ENCODE measurements around the gene ZNF330. TPM values are rescaled to one million over a fixed set of nuclear protein-coding genes. Genes with fewer than 3 reads are reported as not detected.

The ZNF330 gene
- polyA plus RNA-seq, 2 of the 4 experiments (the other 2 are of a cell fraction): 34.9 to 45.0 TPM

DNA sequence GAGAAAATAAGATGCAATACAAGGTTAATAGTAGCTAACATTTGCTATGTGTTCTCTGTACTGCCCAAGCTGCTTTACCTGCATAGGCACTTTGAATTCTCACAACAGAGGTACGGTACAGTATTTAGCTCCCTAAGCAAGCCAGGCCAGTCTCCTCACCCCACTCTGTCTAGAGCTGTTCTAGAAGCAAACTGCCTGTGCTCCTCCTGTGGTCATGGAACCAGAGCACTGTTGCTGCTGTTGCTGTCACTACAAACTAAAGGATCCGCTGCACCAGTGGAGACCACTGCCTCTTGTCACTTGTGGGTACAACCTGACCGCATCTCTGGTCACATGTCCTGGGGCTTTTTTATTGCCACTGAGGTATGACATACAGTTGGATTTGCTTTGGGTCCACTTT, 19.6 kb downstream of the ZNF330 start:
- H3K4me3 ChIP-seq: no peak overlapping the region
- CTCF ChIA-PET: no interaction called here
- 93% methylated on average over 1 of the region's 3 CpGs for WGBS (ENCODE audit: missing lambda C conversion rate)
- TF ChIP-seq EP300 (IDR thresholded peaks at IDR 0.05) (no peak), HOXB5 (CRISPR knock-in tag; IDR thresholded peaks at IDR 0.05) (no peak), CHD2 (IDR thresholded peaks at IDR 0.05; ENCODE audit: low read length, partially characterized antibody) (no peak), RARB (CRISPR knock-in tag; IDR thresholded peaks at IDR 0.05) (no peak), RNF2 (IDR thresholded peaks at IDR 0.05; ENCODE audit: borderline replicate concordance, low read depth) (no peak)
- TF ChIP-seq, protein P1, sequence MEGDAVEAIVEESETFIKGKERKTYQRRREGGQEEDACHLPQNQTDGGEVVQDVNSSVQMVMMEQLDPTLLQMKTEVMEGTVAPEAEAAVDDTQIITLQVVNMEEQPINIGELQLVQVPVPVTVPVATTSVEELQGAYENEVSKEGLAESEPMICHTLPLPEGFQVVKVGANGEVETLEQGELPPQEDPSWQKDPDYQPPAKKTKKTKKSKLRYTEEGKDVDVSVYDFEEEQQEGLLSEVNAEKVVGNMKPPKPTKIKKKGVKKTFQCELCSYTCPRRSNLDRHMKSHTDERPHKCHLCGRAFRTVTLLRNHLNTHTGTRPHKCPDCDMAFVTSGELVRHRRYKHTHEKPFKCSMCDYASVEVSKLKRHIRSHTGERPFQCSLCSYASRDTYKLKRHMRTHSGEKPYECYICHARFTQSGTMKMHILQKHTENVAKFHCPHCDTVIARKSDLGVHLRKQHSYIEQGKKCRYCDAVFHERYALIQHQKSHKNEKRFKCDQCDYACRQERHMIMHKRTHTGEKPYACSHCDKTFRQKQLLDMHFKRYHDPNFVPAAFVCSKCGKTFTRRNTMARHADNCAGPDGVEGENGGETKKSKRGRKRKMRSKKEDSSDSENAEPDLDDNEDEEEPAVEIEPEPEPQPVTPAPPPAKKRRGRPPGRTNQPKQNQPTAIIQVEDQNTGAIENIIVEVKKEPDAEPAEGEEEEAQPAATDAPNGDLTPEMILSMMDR (IDR thresholded peaks at IDR 0.05): no peak
- TF ChIP-seq, protein P2, sequence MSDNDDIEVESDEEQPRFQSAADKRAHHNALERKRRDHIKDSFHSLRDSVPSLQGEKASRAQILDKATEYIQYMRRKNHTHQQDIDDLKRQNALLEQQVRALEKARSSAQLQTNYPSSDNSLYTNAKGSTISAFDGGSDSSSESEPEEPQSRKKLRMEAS (IDR thresholded peaks at IDR 0.05): no peak
- TF ChIP-seq, protein P3, sequence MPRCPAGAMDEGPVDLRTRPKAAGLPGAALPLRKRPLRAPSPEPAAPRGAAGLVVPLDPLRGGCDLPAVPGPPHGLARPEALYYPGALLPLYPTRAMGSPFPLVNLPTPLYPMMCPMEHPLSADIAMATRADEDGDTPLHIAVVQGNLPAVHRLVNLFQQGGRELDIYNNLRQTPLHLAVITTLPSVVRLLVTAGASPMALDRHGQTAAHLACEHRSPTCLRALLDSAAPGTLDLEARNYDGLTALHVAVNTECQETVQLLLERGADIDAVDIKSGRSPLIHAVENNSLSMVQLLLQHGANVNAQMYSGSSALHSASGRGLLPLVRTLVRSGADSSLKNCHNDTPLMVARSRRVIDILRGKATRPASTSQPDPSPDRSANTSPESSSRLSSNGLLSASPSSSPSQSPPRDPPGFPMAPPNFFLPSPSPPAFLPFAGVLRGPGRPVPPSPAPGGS (IDR thresholded peaks at IDR 0.05): no peak
- H3K9me3 ChIP-seq: no peaks in the 10 kb centered on the region
- POLR2A ChIA-PET: no interaction called here
- no peak overlapping the region for H3K27ac ChIP-seq
- H3K4me2 ChIP-seq: no peak overlapping the region
- FAIRE-seq: no peak
- no peak for ATAC-seq
- H3K4me1 ChIP-seq: no peaks in the 10 kb centered on the region
- DNase-seq (ENCODE audit: low read depth in 1 of 2, low spot score in 1 of 2): no peak

DNA sequence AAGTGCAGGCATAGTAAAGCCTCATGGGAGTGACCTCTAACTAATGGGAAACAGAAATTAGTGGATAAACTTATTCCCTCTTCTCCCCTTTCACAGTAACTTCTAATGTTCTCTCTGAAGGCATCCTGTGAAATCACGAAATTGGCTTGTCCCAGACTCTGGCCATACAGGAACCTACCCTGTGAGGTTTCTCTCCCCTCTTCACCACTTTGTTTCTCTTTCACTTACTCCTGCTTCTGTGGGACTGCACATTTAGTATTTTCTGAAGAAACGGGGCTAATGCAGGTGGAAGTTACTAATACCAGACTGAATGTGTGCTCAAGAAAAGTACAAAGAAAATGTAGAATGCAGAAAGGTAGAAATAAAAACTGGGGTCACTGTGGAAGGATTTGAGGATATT, 20.0 kb downstream of the ZNF330 start:
- no peaks in the 10 kb centered on the region for H3K9me3 ChIP-seq
- no peak overlapping the region for H3K4me3 ChIP-seq
- no peaks in the 10 kb centered on the region for H3K4me1 ChIP-seq
- ChIA-PET CTCF (no interaction called here), POLR2A (no interaction called here)
- DNase-seq (ENCODE audit: low read depth in 1 of 2, low spot score in 1 of 2): no peak
- H3K27ac ChIP-seq: no peak overlapping the region
- no peak for FAIRE-seq
- no peak overlapping the region for H3K4me2 ChIP-seq
- no peak for TF ChIP-seq CHD4 (IDR thresholded peaks at IDR 0.05; ENCODE audit: borderline replicate concordance)
- no peak for TF ChIP-seq HOXB13 (CRISPR knock-in tag; IDR thresholded peaks at IDR 0.05; ENCODE audit: low read depth)
- TF ChIP-seq, protein P4, sequence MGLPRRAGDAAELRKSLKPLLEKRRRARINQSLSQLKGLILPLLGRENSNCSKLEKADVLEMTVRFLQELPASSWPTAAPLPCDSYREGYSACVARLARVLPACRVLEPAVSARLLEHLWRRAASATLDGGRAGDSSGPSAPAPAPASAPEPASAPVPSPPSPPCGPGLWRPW (IDR thresholded peaks at IDR 0.05): no peak
- no peak for TF ChIP-seq HEYL (CRISPR knock-in tag; IDR thresholded peaks at IDR 0.05)
- no peak for TF ChIP-seq HOXA7 (CRISPR knock-in tag; IDR thresholded peaks at IDR 0.05)
- no peak for TF ChIP-seq FOSL2 (IDR thresholded peaks at IDR 0.05)
- no peak for TF ChIP-seq FOSL2 (CRISPR knock-in tag; IDR thresholded peaks at IDR 0.05)
- TF ChIP-seq EP300 (IDR thresholded peaks at IDR 0.05): no peak
- no peak for TF ChIP-seq ZC3H11A (IDR thresholded peaks at IDR 0.05)
- no peak for TF ChIP-seq GATA3 (IDR thresholded peaks at IDR 0.05; ENCODE audit: borderline replicate concordance)
- TF ChIP-seq MAZ (IDR thresholded peaks at IDR 0.05; ENCODE audit: borderline replicate concordance, low read depth, low read length): no peak
- no peak for TF ChIP-seq CEBPB (IDR thresholded peaks at IDR 0.05)
- TF ChIP-seq POLR2AphosphoS2 (conservative IDR thresholded peaks at IDR 0.05; ENCODE audit: low read length): no peak
- no peak for TF ChIP-seq PHF8 (IDR thresholded peaks at IDR 0.05; ENCODE audit: borderline replicate concordance, low read depth)
- TF ChIP-seq, protein P5, sequence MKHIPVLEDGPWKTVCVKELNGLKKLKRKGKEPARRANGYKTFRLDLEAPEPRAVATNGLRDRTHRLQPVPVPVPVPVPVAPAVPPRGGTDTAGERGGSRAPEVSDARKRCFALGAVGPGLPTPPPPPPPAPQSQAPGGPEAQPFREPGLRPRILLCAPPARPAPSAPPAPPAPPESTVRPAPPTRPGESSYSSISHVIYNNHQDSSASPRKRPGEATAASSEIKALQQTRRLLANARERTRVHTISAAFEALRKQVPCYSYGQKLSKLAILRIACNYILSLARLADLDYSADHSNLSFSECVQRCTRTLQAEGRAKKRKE (CRISPR knock-in tag; IDR thresholded peaks at IDR 0.05; ENCODE audit: low read depth): no peak
- TF ChIP-seq, protein P6, sequence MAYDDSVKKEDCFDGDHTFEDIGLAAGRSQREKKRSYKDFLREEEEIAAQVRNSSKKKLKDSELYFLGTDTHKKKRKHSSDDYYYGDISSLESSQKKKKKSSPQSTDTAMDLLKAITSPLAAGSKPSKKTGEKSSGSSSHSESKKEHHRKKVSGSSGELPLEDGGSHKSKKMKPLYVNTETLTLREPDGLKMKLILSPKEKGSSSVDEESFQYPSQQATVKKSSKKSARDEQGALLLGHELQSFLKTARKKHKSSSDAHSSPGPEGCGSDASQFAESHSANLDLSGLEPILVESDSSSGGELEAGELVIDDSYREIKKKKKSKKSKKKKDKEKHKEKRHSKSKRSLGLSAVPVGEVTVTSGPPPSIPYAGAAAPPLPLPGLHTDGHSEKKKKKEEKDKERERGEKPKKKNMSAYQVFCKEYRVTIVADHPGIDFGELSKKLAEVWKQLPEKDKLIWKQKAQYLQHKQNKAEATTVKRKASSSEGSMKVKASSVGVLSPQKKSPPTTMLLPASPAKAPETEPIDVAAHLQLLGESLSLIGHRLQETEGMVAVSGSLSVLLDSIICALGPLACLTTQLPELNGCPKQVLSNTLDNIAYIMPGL (CRISPR knock-in tag; IDR thresholded peaks at IDR 0.05; ENCODE audit: borderline replicate concordance): no peak
- TF ChIP-seq TP53 (CRISPR knock-in tag; IDR thresholded peaks at IDR 0.05): no peak
- TF ChIP-seq KDM5A (IDR thresholded peaks at IDR 0.05): no peak
- no peak for TF ChIP-seq KDM1A (IDR thresholded peaks at IDR 0.05; ENCODE audit: low read depth)
- no peak for ATAC-seq
- WGBS (ENCODE audit: missing lambda C conversion rate): 14% methylated on average over 2 of the region's 2 CpGs
